HG02973 (cell line): Measurements from ENCODE around the gene OR14C36.
"Not testable (repeated sequence)": the region's sequence is repeated elsewhere in the genome, so short reads cannot be mapped to it uniquely, and the experiment has no call there.

Experiments
- ATAC-seq: cut with Tn5 transposase; IDR thresholded peaks from one replicate; pipeline ENCODE4 v1.9.1; 2021; ENCODE audit warnings: moderate library complexity; ENCODE audit not compliant: unreplicated experiment

The OR14C36 gene

GRCh38 chr1:248348475-248348874 is at the start of gene OR14C36:
OR14C36 (plus strand) TSS chr1:248348775; CDS start chr1:248348775, 0 bp downstream.
- no peak for ATAC-seq

- ATAC-seq, result no peak
These were observed 45.3 kb upstream of the OR14C36 start, which contains the start of gene OR2T12 for GRCh38 chr1:248303324-248303723. OR2T12 (minus strand) TSS chr1:248303424; CDS start chr1:248295578, 7,846 bp downstream.

DNA sequence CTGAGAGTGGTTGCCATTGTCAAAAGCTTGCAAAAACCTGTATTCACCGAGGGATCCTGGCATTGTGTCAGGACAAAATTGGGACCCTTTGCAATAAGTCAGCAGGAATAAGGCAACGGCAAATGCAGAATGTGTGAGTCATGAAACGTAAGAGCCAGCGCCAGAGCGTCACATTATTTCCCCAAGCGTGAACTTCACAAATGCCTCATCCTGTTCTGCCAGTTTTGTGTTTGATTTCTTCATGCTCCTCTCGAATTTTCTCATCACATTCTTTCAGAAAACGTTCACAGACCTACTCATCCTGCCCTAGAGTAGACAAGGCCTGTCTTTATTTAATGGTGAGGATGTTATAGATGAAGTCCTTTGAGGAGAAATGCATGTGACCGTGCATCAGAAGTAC is 42.9 kb upstream of the OR14C36 start:
- not testable (repeated sequence) for ATAC-seq

DNA sequence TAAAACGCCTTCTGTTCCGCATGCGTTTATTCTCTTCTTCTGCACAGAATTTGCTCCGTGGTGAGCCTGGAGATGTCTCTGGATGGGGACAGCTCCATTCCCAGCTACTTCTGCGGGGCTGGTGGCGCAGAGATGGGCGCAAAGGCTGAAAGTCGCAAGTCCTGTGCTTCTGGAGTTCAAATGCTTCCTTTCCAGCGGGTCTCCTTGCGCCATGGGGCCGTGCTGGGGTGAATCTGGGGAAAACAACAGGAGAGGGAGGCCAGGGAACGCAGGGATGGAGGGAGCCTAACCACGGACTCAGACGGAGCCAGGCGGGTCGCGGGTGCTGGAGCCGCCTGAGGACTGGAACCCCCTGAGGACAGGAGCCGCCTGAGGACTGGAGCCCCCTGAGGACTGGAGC is 42.5 kb upstream of the OR14C36 start:
- ATAC-seq, result no peak

DNA sequence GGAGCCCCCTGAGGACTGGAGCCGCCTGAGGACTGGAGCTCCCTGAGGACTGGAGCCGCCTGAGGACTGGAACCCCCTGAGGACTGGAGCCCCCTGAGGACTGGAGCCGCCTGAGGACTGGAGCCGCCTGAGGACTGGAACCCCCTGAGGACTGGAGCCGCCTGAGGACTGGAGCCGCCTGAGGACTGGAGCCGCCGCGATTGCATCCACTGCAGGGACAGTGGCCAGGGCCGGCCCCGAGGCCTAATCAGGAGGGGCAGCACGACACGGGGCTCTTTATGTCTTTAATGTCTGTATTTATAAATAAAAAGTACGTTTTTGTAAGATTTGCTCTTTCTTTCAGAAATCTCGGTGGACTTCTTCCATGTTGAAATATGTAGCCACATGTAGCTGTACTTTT is 41.8 kb upstream of the OR14C36 start:
- ATAC-seq, result not testable (repeated sequence)

DNA sequence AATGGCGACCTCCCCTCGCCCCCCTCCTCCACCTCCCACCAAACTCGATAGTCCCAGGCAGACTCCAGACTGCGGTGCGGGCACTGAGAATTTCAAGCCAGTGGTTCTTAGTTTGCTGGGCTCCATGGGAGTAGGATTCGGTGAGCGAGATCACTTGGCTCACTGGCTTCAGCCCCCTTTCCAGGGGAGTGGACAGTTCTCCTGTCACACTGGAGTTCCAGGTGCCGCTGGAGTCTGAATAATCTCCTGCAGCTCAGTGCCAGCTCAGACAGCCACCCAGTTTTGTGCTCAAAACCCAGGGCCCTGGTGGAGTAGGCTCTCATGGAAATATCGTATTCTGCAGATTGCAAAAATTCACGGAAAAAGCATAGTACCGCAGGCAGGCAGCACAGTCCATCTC is 31.8 kb upstream of the OR14C36 start:
- ATAC-seq, result no peak

GRCh38 chr1:248324468-248324867 is 24.1 kb upstream of the OR14C36 start, which contains the start of gene OR2M7:
OR2M7 (minus strand) TSS chr1:248324568; CDS start chr1:248324568, 0 bp downstream.
- no peak for ATAC-seq

DNA sequence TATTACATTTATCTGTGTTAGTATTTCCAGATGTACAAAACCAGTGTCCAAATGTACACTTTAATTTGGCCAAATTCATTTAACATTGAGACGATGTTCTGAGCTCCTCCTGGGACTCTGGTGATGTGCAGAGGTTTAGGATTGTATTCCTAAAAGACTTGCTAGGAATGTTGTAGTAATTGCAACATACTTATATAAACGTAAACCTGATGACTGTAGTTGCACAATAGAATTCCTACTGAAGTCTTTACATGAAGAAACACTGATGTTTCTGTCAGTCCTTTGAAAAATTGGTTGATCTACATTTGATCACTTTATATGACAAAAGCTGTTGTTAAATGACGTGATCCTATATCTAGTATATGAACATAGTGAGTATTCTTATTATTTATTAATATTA is 5.1 kb upstream of the OR14C36 start:
- no peak for ATAC-seq

GRCh38 chr1:248359415-248359814 is 10.8 kb downstream of the OR14C36 start:
- ATAC-seq, result no peak

- ATAC-seq, result no peak
These were observed 12.6 kb downstream of the OR14C36 start, which contains the start of gene OR2T4 for GRCh38 chr1:248361121-248361715. OR2T4 (plus strand) TSS chr1:248361665; CDS start chr1:248361665, 0 bp downstream.

GRCh38 chr1:248366609-248367008 is 18.0 kb downstream of the OR14C36 start:
- no peak for ATAC-seq

GRCh38 chr1:248372394-248372793 is 23.8 kb downstream of the OR14C36 start:
- no peak for ATAC-seq

GRCh38 chr1:248373761-248374160 is 25.2 kb downstream of the OR14C36 start:
- no peak for ATAC-seq

- no peak for ATAC-seq
These were observed 26.9 kb downstream of the OR14C36 start, which contains the start of gene OR2T6 for GRCh38 chr1:248375446-248375845. OR2T6 (plus strand) TSS chr1:248375746; CDS start chr1:248387609, 11,863 bp downstream.

DNA sequence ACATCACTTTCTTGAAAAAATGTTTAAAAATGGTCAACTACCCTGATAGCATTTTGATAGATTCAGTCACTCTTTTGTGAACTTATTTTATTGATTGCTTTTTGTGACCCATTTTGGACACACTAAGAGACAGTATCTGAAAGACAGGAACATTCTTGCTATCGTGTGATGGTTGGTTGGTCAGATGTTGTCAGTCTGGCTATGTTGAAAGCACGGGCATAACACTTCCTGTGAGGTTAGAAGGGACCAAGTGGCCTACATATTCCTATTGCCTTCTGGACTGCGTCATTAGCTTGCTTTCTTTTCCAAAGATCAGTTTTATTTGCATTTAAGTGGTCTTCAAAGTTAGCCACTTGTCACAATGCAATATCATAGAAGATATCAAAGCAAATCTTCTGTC is 28.3 kb downstream of the OR14C36 start:
- ATAC-seq, result no peak

- ATAC-seq, result no peak
These were observed 32.3 kb downstream of the OR14C36 start for GRCh38 chr1:248380854-248381253.

DNA sequence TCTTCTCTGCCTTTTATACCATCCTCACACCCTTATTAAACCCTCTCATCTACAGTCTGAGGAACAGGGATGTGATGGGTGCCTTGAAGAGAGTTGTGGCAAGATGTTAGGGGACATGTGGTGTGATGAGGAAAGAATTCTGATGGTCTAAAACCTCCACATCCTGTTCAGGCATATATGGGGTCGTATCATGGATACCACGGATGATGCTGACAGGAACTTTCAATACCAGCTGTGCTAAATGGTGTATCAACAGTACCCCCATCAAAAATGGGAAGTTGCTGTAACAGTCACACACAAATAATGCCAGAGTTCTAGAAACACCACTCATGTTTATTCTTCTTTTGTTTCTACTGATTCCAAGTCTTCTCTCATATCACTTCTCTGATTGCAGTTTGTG is 39.9 kb downstream of the OR14C36 start:
- ATAC-seq, result no peak

DNA sequence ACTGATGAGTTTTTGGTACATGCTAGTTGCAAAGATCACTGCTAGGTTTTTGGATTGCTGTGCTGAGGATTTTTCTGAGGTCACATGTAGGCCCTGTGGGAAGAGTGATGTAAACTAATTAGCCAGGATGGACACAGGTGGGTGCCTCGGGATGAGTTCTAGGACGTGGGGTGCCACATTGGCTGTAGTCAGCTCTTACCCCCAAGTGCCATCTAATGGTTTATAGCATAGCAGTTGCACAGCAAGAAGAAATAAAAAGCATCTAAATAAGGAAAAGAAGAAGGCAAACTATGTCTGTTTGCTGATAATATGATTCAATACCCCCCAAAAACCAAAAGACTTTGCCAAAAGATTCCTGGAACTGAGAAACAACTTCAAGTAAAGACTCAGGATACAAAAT is 44.5 kb downstream of the OR14C36 start:
- no peak for ATAC-seq
